HepG2 (cell line): Measurements from ENCODE around the gene NOTUM. TPM values are rescaled to one million over a fixed set of nuclear protein-coding genes. Genes with fewer than 3 reads are reported as not detected.

Experiments
- ATAC-seq: fragments of 200-7000 bp; cut with Tn5 transposase; 3 replicates; pipeline ENCODE4 v1.9.1; 2020; ENCODE audit warnings: mild to moderate bottlenecking, moderate library complexity
- BruUV-seq: library from RNA; stranded (reverse); fragments of 400-500 nt; replicated peaks from 2 replicates; lab custom pipeline; 2021; lab: Mats Ljungman, UMichigan
- CTCF ChIA-PET: fragments of 300-600 bp; formaldehyde crosslinking; extraction: SDS; loops from one replicate; lab custom pipeline; 2021; ENCODE audit warnings: low total read pairs, inconsistent platforms, low intra/inter-chr PET ratio; lab: Yijun Ruan, JAX
- POLR2A ChIA-PET: fragments of 350-600 bp; sonication (Branson Sonifier 250); formaldehyde crosslinking; loops from one replicate; lab custom pipeline; 2020; ENCODE audit warnings: antibody characterized with exemption, inconsistent platforms; lab: Yijun Ruan, JAX
- DNase-seq: peaks from one replicate; pipeline ENCODE4 v3.0.0-alpha.2; 2015; ENCODE audit warnings: low spot score
- FAIRE-seq: peaks from 3 replicates; lab custom pipeline; 2011; peaks lifted over from hg19 to GRCh38; lab: Jason Lieb, UNC
- H2AFZ ChIP-seq: one replicate; pipeline ENCODE4 v1.6.1; 2011; ENCODE audit warnings: low read length, inconsistent platforms
- H3K27ac ChIP-seq: fragments of 300-600 bp; 3 replicates; pipeline ENCODE4 v1.8.0; 2011; ENCODE audit warnings: mixed run types, mild to moderate bottlenecking, mixed read lengths, low read length, inconsistent platforms; ENCODE audit not compliant: insufficient read depth; ENCODE audit errors: extremely low read length
- H3K27me3 ChIP-seq, 2 experiments: fragments of 200-600 bp in 1 of 2; 2 replicates in 1 of 2; 3 replicates in 1 of 2; pipeline versions ENCODE4 v1.6.0 to v1.8.0; 2011; ENCODE audit warnings: low read length in 2 of 2, mild to moderate bottlenecking in 2 of 2, moderate library complexity in 2 of 2, inconsistent platforms in 1 of 2; ENCODE audit not compliant: insufficient read depth in 2 of 2, control insufficient read depth in 1 of 2
- H3K36me3 ChIP-seq, 2 experiments: fragments of 200-600 bp in 1 of 2; replicated peaks in 1 of 2; 2 replicates in 1 of 2; 3 replicates in 1 of 2; pipeline versions ENCODE4 v1.5.1 to v1.8.0; 2011; ENCODE audit warnings: low read length in 2 of 2, inconsistent platforms in 1 of 2; ENCODE audit not compliant: insufficient read depth in 2 of 2, control insufficient read depth in 1 of 2
- H3K4me1 ChIP-seq: 2 replicates; pipeline ENCODE4 v1.5.1; 2012; ENCODE audit warnings: low read length, inconsistent platforms; ENCODE audit not compliant: insufficient read depth
- H3K4me2 ChIP-seq: 2 replicates; pipeline ENCODE4 v1.6.0; 2011; ENCODE audit warnings: low read depth, low read length, inconsistent platforms
- H3K4me3 ChIP-seq, 3 experiments: fragments of 200-600 bp in 1 of 3; sonication (generic), shearing (Covaris generic) in 1 of 3; replicated peaks in 1 of 3; 2 replicates each; pipeline ENCODE4 v1.5.1; 2011 to 2016; ENCODE audit warnings: low read length in 3 of 3, inconsistent platforms in 2 of 3, low read depth in 2 of 3, mild to moderate bottlenecking in 2 of 3, control low read depth in 1 of 3, mixed read lengths in 1 of 3; ENCODE audit not compliant: insufficient read depth in 1 of 3
- H3K79me2 ChIP-seq: one replicate; pipeline ENCODE4 v1.6.1; 2011; ENCODE audit warnings: low read length, inconsistent platforms; ENCODE audit not compliant: insufficient read depth
- H3K9ac ChIP-seq: 2 replicates; pipeline ENCODE4 v1.6.0; 2011; ENCODE audit warnings: mild to moderate bottlenecking, low read depth, low read length, inconsistent platforms; ENCODE audit not compliant: insufficient read depth
- H3K9me3 ChIP-seq: 2 replicates; pipeline ENCODE4 v1.5.1; 2012; ENCODE audit warnings: mild to moderate bottlenecking, low read length
- H4K20me1 ChIP-seq: 2 replicates; pipeline ENCODE4 v1.6.0; 2011; ENCODE audit warnings: inconsistent platforms, mild to moderate bottlenecking, low read length, moderate library complexity; ENCODE audit not compliant: insufficient read depth
- ERF ChIP-seq: IDR thresholded peaks from 2 replicates; pipeline ENCODE4 v1.6.1; 2018; ENCODE audit warnings: missing biosample characterization, missing genetic modification reagents
- HOXA3 ChIP-seq: sonication (generic); formaldehyde crosslinking; IDR thresholded peaks from 2 replicates; pipeline ENCODE4 v1.5.0; 2020; ENCODE audit warnings: missing genetic modification reagents
- NFIC ChIP-seq: IDR thresholded peaks from 2 replicates; pipeline ENCODE4 v1.6.1; 2012; ENCODE audit warnings: mild to moderate bottlenecking, low read length, inconsistent platforms
- NR2F6 ChIP-seq, 2 experiments: IDR thresholded peaks; 2 replicates each; pipeline ENCODE4 v1.6.1; 2016; ENCODE audit warnings: antibody characterized with exemption in 1 of 2, mild to moderate bottlenecking in 1 of 2
- ZBTB1 ChIP-seq: sonication (generic); formaldehyde crosslinking; IDR thresholded peaks from 2 replicates; pipeline ENCODE4 v1.4.0; 2020; ENCODE audit warnings: missing genetic modification reagents, borderline replicate concordance
- ZBTB7A ChIP-seq: sonication (generic); formaldehyde crosslinking; IDR thresholded peaks from 2 replicates; pipeline ENCODE4 v1.8.0; 2022; ENCODE audit warnings: mild to moderate bottlenecking, missing genetic modification reagents
- ZFY ChIP-seq: sonication (generic); formaldehyde crosslinking; IDR thresholded peaks from 2 replicates; pipeline ENCODE4 v1.4.0; 2020; ENCODE audit warnings: missing genetic modification reagents
- ZIK1 ChIP-seq: sonication (generic); formaldehyde crosslinking; IDR thresholded peaks from 2 replicates; pipeline ENCODE4 v1.5.0; 2020; ENCODE audit warnings: mild to moderate bottlenecking, low read depth, missing genetic modification reagents, borderline replicate concordance
- ZNF121 ChIP-seq: sonication (generic); formaldehyde crosslinking; IDR thresholded peaks from 2 replicates; pipeline ENCODE4 v1.5.0; 2020; ENCODE audit warnings: mild to moderate bottlenecking, missing genetic modification reagents
- ZNF605 ChIP-seq: sonication (generic); formaldehyde crosslinking; IDR thresholded peaks from 2 replicates; pipeline ENCODE4 v1.8.0; 2022; ENCODE audit warnings: mild to moderate bottlenecking, missing genetic modification reagents
- ZNF75D ChIP-seq: sonication (generic); formaldehyde crosslinking; IDR thresholded peaks from 2 replicates; pipeline ENCODE4 v1.8.1; 2023; ENCODE audit warnings: missing genetic modification reagents, mild to moderate bottlenecking, borderline replicate concordance
- ZNF775 ChIP-seq: sonication (generic); formaldehyde crosslinking; IDR thresholded peaks from 2 replicates; pipeline ENCODE4 v1.4.0; 2020; ENCODE audit warnings: missing genetic modification reagents, mild to moderate bottlenecking, moderate library complexity, borderline replicate concordance
- ZNF891 ChIP-seq: sonication (generic); formaldehyde crosslinking; IDR thresholded peaks from 2 replicates; pipeline ENCODE4 v1.5.0; 2020; ENCODE audit warnings: mild to moderate bottlenecking, missing genetic modification reagents
- WGBS: methylation state at CpG from one replicate; pipeline ENCODE4 v1.1.6; 2017; ENCODE audit warnings: low lambda C conversion rate; 5-methylcytosine and 5-hydroxymethylcytosine counted together
- in situ Hi-C: cut with HindIII; loops from 2 replicates; pipeline ENCODE4 v1.10.0; 2017; ENCODE audit warnings: low pct_unique_long_range_greater_than_20kb; ENCODE audit not compliant: extremely low pct_ligation_motif_present
- intact Hi-C: fragments of 100-400 bp; cut with micrococcal nuclease; formaldehyde crosslinking; loops from one replicate; pipeline ENCODE4 v1.10.0; 2022; ENCODE audit not compliant: unreplicated experiment
- polyA plus RNA-seq, 8 experiments: library from polyadenylated mRNA; depleted of rRNA in 3 of 8; stranded (reverse) in 7 of 8; unstranded in 1 of 8; fragments of >200 nt; fragmentation: Illumina TruSeq in 4 of 8; extraction: Trizol in 4 of 8; gene quantifications; 2 replicates each; pipeline versions ENCODE4 v1.2.1 to v1.2.3, GENCODE V29; 2011 to 2016; ENCODE audit warnings: low read depth in 4 of 8, missing spikeins in 1 of 8, mixed read lengths in 1 of 8; ENCODE audit not compliant: insufficient read depth in 1 of 8
- total RNA-seq, 5 experiments: library from RNA; depleted of rRNA; stranded (reverse); fragments of >200 nt; fragmentation: Illumina TruSeq; extraction: Trizol; gene quantifications; 2 replicates each; pipeline ENCODE4 v1.2.3, GENCODE V29; 2016; ENCODE audit warnings: low read depth in 1 of 5
- TF ChIP-seq, protein P1 (sequence below): sonication (generic); formaldehyde crosslinking; IDR thresholded peaks from 2 replicates; pipeline ENCODE4 v1.5.0; 2020; ENCODE audit warnings: mild to moderate bottlenecking, missing genetic modification reagents

Gene NOTUM
- total and polyA plus RNA-seq, 2 of the 13 experiments (the other 11 are each of a cell fraction or from before 2014, with no cell fraction given): 150 to 160 TPM

DNA sequence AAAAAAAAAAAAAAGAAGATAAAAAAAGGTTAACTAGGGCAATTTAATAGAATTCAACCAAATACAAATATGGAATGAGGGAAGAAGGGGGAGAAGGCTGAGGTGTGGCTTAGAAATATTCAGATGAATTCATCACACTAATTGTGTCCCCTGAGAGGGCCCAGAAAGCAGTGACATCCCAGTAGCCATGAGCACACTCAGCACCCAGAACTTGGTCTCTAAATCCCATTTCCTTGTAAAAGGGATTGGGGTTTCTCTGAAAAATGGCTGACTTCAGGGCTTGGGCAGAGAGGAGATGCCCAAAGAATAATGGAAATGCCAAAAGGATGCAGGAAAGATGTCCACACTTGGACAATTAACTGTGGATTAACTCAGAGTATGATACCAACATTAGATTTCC lies 12.4 kb upstream of the NOTUM start:
- CTCF ChIA-PET: no interaction called here

DNA sequence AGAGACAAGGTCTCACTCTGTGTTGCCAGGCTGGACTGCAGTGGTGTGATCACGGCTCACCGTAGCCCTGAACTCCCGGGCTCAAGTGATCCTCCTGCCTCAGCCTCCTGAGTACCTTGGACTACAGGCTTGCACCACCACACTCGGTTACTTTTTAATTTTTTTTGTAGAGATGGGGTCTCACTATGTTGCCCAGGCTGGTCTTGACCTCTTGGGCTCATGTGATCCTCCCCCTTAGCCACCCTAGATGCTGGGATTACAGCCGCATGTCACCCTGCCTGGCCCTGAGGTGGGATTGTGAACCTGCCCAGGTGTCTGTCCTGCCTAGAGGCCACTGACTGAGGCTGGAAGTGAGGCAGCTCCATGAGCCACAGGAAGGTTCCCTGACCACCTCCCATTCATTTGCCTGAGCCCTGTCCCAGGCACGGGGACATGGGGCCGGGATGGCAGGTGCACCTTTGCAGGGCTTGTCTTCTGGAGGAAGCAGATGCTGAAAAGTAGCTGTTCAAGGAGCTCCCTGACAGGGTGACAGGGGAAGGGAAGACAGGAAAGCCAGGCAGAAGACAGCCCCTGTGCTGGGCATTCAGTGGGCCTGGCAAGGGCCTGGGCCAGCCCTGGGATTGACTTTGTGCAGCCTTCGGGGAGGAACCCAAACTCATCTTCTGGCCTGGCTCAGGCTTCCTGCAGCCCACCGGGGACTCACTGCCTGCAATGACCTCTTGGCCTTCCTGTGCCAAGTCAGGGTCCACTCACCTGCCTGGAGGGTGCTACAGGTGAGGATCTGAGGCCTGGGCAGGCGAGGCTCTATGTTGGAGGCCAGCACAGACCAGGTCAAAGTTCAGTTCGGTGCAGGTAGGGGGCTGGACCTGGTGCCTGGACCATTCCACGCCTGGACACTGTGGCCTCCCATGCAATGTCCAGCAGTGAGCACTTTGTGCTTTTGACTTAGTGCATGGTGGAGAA lies 8.1 kb upstream of the NOTUM start:
- Histone ChIP-seq H3K27ac (peak overlapping the region; percentile 75), H3K4me1 (peaks cover 56% of the 10 kb centered on the region), H3K9me3 (peaks cover 13% of the 10 kb centered on the region), H4K20me1 (no peaks in the 10 kb centered on the region), H3K9ac (peak overlapping the region; percentile 53), H2AFZ (no peak overlapping the region), H3K27me3 (no peaks in the 10 kb centered on the region), H3K4me3 (no peak overlapping the region), H3K4me2 (peak overlapping the region; percentile 89; the same call in 1 of the 2 replicates), H3K79me2 (no peaks in the 10 kb centered on the region), H3K36me3 (no peaks in the 10 kb centered on the region)
- in situ Hi-C loops: no loop called here
- intact Hi-C loops: no loop called here
- POLR2A ChIA-PET: interaction anchor here (2.0 to 3.8 kb wide), 5 partner anchors 9 to 43 kb away, joined by 8 to 356 read pairs (median 12); partner anchors contain the start of genes ASPSCR1 and PYCR1
- CTCF ChIA-PET: interaction anchor here (1.8 kb wide), 1 partner anchor 9 kb away, joined by 4 read pairs; no protein-coding TSS in a partner anchor
- BruUV-seq: no TSS peak
- DNase-seq (no peak), ATAC-seq (no peak), FAIRE-seq (peak; percentile 34)
- WGBS: 71% methylated on average over 12 of the region's 12 CpGs
- 0 out of 2 replicates have a peak, but pooled peaks have one; percentile 34 for TF ChIP-seq ERF (CRISPR knock-in tag)
- 0 out of 2 replicates have a peak, but pooled peaks have one; percentile 13 for TF ChIP-seq HOXA3 (CRISPR knock-in tag)
- no peak for TF ChIP-seq ZNF891
- peak; percentile 54 for TF ChIP-seq ZFY
- TF ChIP-seq ZNF75D (CRISPR knock-in tag): no peak
- TF ChIP-seq, protein P1, sequence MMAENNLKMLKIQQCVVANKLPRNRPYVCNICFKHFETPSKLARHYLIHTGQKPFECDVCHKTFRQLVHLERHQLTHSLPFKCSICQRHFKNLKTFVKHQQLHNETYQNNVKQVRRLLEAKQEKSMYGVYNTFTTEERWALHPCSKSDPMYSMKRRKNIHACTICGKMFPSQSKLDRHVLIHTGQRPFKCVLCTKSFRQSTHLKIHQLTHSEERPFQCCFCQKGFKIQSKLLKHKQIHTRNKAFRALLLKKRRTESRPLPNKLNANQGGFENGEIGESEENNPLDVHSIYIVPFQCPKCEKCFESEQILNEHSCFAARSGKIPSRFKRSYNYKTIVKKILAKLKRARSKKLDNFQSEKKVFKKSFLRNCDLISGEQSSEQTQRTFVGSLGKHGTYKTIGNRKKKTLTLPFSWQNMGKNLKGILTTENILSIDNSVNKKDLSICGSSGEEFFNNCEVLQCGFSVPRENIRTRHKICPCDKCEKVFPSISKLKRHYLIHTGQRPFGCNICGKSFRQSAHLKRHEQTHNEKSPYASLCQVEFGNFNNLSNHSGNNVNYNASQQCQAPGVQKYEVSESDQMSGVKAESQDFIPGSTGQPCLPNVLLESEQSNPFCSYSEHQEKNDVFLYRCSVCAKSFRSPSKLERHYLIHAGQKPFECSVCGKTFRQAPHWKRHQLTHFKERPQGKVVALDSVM (CRISPR knock-in tag): peak; percentile 96
- 0 out of 2 replicates have a peak, but pooled peaks have one; percentile 43 for TF ChIP-seq ZIK1 (CRISPR knock-in tag)
- TF ChIP-seq ZBTB7A (CRISPR knock-in tag): peak; percentile 70; the same call in 1 of the 2 replicates
- TF ChIP-seq NR2F6 (IDR thresholded peaks at IDR 0.05): peak; percentile 34; the same call in 1 of the 2 replicates
- TF ChIP-seq NR2F6 (CRISPR knock-in tag; IDR thresholded peaks at IDR 0.05): peak; percentile 54
- TF ChIP-seq ZNF121 (CRISPR knock-in tag): peak; percentile 98

More for the DNA sequence above, 12.4 kb upstream of the NOTUM start:
- Histone ChIP-seq H3K9me3 (peaks cover 13% of the 10 kb centered on the region), H3K4me3 (no peak overlapping the region), H3K27ac (no peak overlapping the region), H3K9ac (no peak overlapping the region), H2AFZ (no peak overlapping the region), H4K20me1 (no peaks in the 10 kb centered on the region), H3K36me3 (no peaks in the 10 kb centered on the region), H3K27me3 (no peaks in the 10 kb centered on the region), H3K4me1 (peaks cover 33% of the 10 kb centered on the region), H3K79me2 (peaks cover 12% of the 10 kb centered on the region), H3K4me2 (no peak overlapping the region)
- BruUV-seq: no TSS peak
- POLR2A ChIA-PET: interaction anchor here (14.1 kb wide), 1 partner anchor 22 kb away, joined by 382 read pairs; no protein-coding TSS in a partner anchor
- FAIRE-seq (no peak), ATAC-seq (no peak), DNase-seq (no peak)
- TF ChIP-seq ZBTB1 (CRISPR knock-in tag) (no peak), NFIC (no peak), ZNF775 (CRISPR knock-in tag) (no peak), ZNF605 (CRISPR knock-in tag) (peak; percentile 100)
- in situ Hi-C loops: no loop called here
- intact Hi-C loops: loop anchor here (10.0 kb wide), 1 partner anchor 121 kb away; the partner anchor contains the start of gene FASN
